Body of pancreas (tissue), 4 donors: ENCODE measurements around the gene VIPR1.

ENCODE experiments used
- POLR2A ChIP-seq, 3 donors: fragments of 450-650 bp; IDR thresholded peaks; one replicate each; pipeline ENCODE4 v1.6.1; 2016; ENCODE audit warnings: antibody characterized with exemption in 3 of 3, mild to moderate bottlenecking in 2 of 3
- TF ChIP-seq, protein P1 (sequence below), 7 experiments: fragments of 450-650 bp in 4 of 7; fragments of 200-600 bp in 3 of 7; sonication (generic) in 3 of 7; IDR thresholded peaks; one replicate each; pipeline ENCODE4 v1.5.1; 2016 to 2019; ENCODE audit warnings: antibody characterized with exemption in 7 of 7

DNA sequence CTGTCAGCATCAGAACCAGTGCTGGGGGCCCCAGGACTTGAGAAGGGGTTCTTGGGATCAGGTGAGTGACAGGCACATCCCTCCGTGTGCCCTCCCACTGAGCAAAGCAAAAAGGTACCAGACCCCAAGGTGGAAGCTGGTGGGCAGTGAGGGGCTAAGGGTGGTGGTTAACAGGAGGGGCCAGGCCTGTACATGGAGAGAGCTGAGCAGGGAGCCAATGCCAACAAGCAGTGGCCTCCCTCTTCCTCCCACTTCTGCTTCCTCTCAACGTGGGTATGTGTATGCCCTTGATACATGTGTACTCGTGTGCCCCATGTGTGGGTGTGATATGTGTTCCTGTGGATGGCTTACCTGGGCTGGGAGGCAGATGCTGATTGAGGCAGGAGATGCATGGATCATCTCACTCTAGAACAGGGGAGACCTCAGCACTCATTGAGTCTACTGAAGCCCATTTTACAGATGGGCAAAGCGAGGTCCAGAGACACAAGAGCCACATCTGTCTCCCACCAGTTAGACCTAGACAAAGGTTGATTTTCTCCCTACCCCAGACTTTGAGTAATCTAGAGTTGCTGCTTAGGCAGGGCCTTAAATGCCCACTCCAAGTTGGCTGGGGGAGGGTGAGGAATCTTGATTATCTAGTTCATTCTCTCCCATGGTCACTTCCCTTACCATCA, 945 bp downstream of the VIPR1 start:
- TF ChIP-seq, protein P1, sequence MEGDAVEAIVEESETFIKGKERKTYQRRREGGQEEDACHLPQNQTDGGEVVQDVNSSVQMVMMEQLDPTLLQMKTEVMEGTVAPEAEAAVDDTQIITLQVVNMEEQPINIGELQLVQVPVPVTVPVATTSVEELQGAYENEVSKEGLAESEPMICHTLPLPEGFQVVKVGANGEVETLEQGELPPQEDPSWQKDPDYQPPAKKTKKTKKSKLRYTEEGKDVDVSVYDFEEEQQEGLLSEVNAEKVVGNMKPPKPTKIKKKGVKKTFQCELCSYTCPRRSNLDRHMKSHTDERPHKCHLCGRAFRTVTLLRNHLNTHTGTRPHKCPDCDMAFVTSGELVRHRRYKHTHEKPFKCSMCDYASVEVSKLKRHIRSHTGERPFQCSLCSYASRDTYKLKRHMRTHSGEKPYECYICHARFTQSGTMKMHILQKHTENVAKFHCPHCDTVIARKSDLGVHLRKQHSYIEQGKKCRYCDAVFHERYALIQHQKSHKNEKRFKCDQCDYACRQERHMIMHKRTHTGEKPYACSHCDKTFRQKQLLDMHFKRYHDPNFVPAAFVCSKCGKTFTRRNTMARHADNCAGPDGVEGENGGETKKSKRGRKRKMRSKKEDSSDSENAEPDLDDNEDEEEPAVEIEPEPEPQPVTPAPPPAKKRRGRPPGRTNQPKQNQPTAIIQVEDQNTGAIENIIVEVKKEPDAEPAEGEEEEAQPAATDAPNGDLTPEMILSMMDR (IDR thresholded peaks at IDR 0.05): no peak
- TF ChIP-seq POLR2A (IDR thresholded peaks at IDR 0.05): no peak
